H9 (cell line): ENCODE results near the gene MGP. TPM values are rescaled to one million over a fixed set of nuclear protein-coding genes. Genes with fewer than 3 reads are reported as not detected.

ENCODE experiments used
- DNase-seq: peaks from one replicate; pipeline ENCODE4 v3.0.0-alpha.2; 2017
- H2AFZ ChIP-seq: one replicate; pipeline ENCODE4 v1.6.1; 2013; ENCODE audit warnings: mild to moderate bottlenecking, low read length, control low read depth, moderate library complexity
- H2AK5ac ChIP-seq: 2 replicates; pipeline ENCODE4 v1.6.1; 2013; ENCODE audit warnings: low read length, control low read depth, mixed read lengths; ENCODE audit not compliant: insufficient read length
- H2BK120ac ChIP-seq: one replicate; pipeline ENCODE4 v1.6.1; 2013; ENCODE audit warnings: low read depth, mild to moderate bottlenecking, low read length, control low read depth, inconsistent platforms; ENCODE audit not compliant: poor library complexity, severe bottlenecking
- H2BK12ac ChIP-seq: 2 replicates; pipeline ENCODE4 v1.6.1; 2013; ENCODE audit warnings: low read length, control low read depth, mixed read lengths, low read depth; ENCODE audit not compliant: insufficient read length
- H2BK15ac ChIP-seq: 2 replicates; pipeline ENCODE4 v1.6.1; 2013; ENCODE audit warnings: low read depth, low read length, control low read depth
- H2BK20ac ChIP-seq: one replicate; pipeline ENCODE4 v1.6.1; 2013; ENCODE audit warnings: low read depth, mild to moderate bottlenecking, low read length, control low read depth, inconsistent platforms; ENCODE audit not compliant: poor library complexity, severe bottlenecking
- H2BK5ac ChIP-seq: 2 replicates; pipeline ENCODE4 v1.6.1; 2013; ENCODE audit warnings: low read length, control low read depth, mixed read lengths; ENCODE audit not compliant: insufficient read length
- H3K14ac ChIP-seq: 2 replicates; pipeline ENCODE4 v1.6.1; 2013; ENCODE audit warnings: low read length, control low read depth; ENCODE audit not compliant: insufficient read depth
- H3K18ac ChIP-seq: 2 replicates; pipeline ENCODE4 v1.6.1; 2013; ENCODE audit warnings: low read depth, mild to moderate bottlenecking, mixed read lengths, low read length, control low read depth; ENCODE audit not compliant: insufficient read length
- H3K23ac ChIP-seq: 2 replicates; pipeline ENCODE4 v1.6.1; 2013; ENCODE audit warnings: low read length, control low read depth, mixed read lengths, low read depth; ENCODE audit not compliant: insufficient read length
- H3K23me2 ChIP-seq: 2 replicates; pipeline ENCODE4 v1.6.1; 2013; ENCODE audit warnings: low read depth, mild to moderate bottlenecking, mixed read lengths, low read length, control low read depth; ENCODE audit not compliant: insufficient read length, poor library complexity, severe bottlenecking
- H3K27ac ChIP-seq: 2 replicates; pipeline ENCODE4 v1.5.1; 2013; ENCODE audit warnings: low read length, control low read depth, mixed read lengths, low read depth; ENCODE audit not compliant: insufficient read length
- H3K27me3 ChIP-seq: 2 replicates; pipeline ENCODE4 v1.6.1; 2013; ENCODE audit warnings: low read length, control low read depth, inconsistent platforms; ENCODE audit not compliant: insufficient read depth
- H3K4ac ChIP-seq: 2 replicates; pipeline ENCODE4 v1.6.1; 2013; ENCODE audit warnings: low read depth, mild to moderate bottlenecking, control low read depth, inconsistent platforms, low read length, moderate library complexity
- H3K4me1 ChIP-seq: 2 replicates; pipeline ENCODE4 v1.6.1; 2013; ENCODE audit warnings: low read length, control low read depth, inconsistent platforms; ENCODE audit not compliant: insufficient read depth
- H3K4me2 ChIP-seq: 2 replicates; pipeline ENCODE4 v1.6.1; 2013; ENCODE audit warnings: low read length, control low read depth, mixed read lengths; ENCODE audit not compliant: insufficient read length, insufficient read depth
- H3K56ac ChIP-seq: 2 replicates; pipeline ENCODE4 v1.6.1; 2013; ENCODE audit warnings: low read depth, mild to moderate bottlenecking, mixed read lengths, low read length, control low read depth; ENCODE audit not compliant: insufficient read length
- H3K79me1 ChIP-seq: 2 replicates; pipeline ENCODE4 v1.6.1; 2013; ENCODE audit warnings: low read depth, mild to moderate bottlenecking, moderate library complexity, low read length, control low read depth, inconsistent platforms; ENCODE audit not compliant: insufficient read depth, poor library complexity, severe bottlenecking
- H3K79me2 ChIP-seq: 2 replicates; pipeline ENCODE4 v1.6.1; 2013; ENCODE audit warnings: low read length, control low read depth, inconsistent platforms; ENCODE audit not compliant: insufficient read depth
- H3K9ac ChIP-seq: 2 replicates; pipeline ENCODE4 v1.6.1; 2013; ENCODE audit warnings: low read length, control low read depth, mixed read lengths; ENCODE audit not compliant: insufficient read length; ENCODE audit errors: extremely low read depth
- H3K9me3 ChIP-seq: one replicate; pipeline ENCODE4 v1.6.1; 2013; ENCODE audit warnings: low read depth, low read length, inconsistent platforms; ENCODE audit not compliant: control insufficient read depth
- H3T11ph ChIP-seq: one replicate; pipeline ENCODE4 v1.6.1; 2013; ENCODE audit warnings: mild to moderate bottlenecking, low read length, control low read depth, inconsistent platforms
- H4K20me1 ChIP-seq: one replicate; pipeline ENCODE4 v1.6.1; 2013; ENCODE audit not compliant: control insufficient read depth, insufficient read length, insufficient read depth
- H4K5ac ChIP-seq: 2 replicates; pipeline ENCODE4 v1.6.1; 2013; ENCODE audit warnings: low read depth, mild to moderate bottlenecking, mixed read lengths, low read length, control low read depth; ENCODE audit not compliant: insufficient read length
- H4K8ac ChIP-seq: replicated peaks from 2 replicates; pipeline ENCODE4 v1.6.1; 2013; ENCODE audit warnings: low read length, control low read depth, mixed read lengths, low read depth; ENCODE audit not compliant: insufficient read length
- H4K91ac ChIP-seq: 2 replicates; pipeline ENCODE4 v1.6.1; 2013; ENCODE audit warnings: low read depth, mild to moderate bottlenecking, moderate library complexity, mixed read lengths, low read length, control low read depth; ENCODE audit not compliant: insufficient read length
- H3K27ac Mint-ChIP-seq, 3 experiments: 2 replicates in 2 of 3; 3 replicates in 1 of 3; pipeline ENCODE4 v1.8.0; 2020 to 2021; ENCODE audit warnings: mixed read lengths in 3 of 3, mild to moderate bottlenecking in 1 of 3, moderate library complexity in 1 of 3
- H3K27me3 Mint-ChIP-seq: 2 replicates; pipeline ENCODE4 v1.8.0; 2021; ENCODE audit warnings: low read depth, mild to moderate bottlenecking, moderate library complexity, mixed read lengths
- H3K36me3 Mint-ChIP-seq, 3 experiments: 2 replicates in 2 of 3; 3 replicates in 1 of 3; pipeline ENCODE4 v1.8.0; 2020 to 2021; ENCODE audit warnings: low read depth in 3 of 3, mixed read lengths in 3 of 3; ENCODE audit not compliant: insufficient read depth in 1 of 3
- H3K4me1 Mint-ChIP-seq, 2 experiments: 2 replicates each; pipeline ENCODE4 v1.8.0; 2020; ENCODE audit warnings: mixed read lengths in 2 of 2
- H3K4me3 Mint-ChIP-seq, 2 experiments: 2 replicates in 1 of 2; 3 replicates in 1 of 2; pipeline ENCODE4 v1.8.0; 2020 to 2021; ENCODE audit warnings: mild to moderate bottlenecking in 2 of 2, mixed read lengths in 2 of 2, moderate library complexity in 1 of 2
- H3K9me3 Mint-ChIP-seq, 2 experiments: 2 replicates in 1 of 2; 3 replicates in 1 of 2; pipeline ENCODE4 v1.8.0; 2020; ENCODE audit warnings: mild to moderate bottlenecking in 2 of 2, mixed read lengths in 2 of 2, moderate library complexity in 1 of 2
- CTCF ChIP-seq: fragments of 200-600 bp; sonication (generic); conservative IDR thresholded peaks from 3 replicates; pipeline ENCODE4 v1.8.0; 2021; ENCODE audit warnings: antibody characterized with exemption, mild to moderate bottlenecking
- WGBS: extraction: QIAGEN DNeasy Blood & Tissue Kit; methylation state at CpG from one replicate; pipeline ENCODE4 v1.1.7; 2013; ENCODE audit warnings: missing lambda C conversion rate, low lambda C conversion rate, mixed read lengths; ENCODE audit not compliant: insufficient read length; ENCODE audit errors: extremely low coverage; 5-methylcytosine and 5-hydroxymethylcytosine counted together
- total RNA-seq: library from RNA; stranded (reverse); gene quantifications from 2 replicates; pipeline ENCODE4 v1.2.1, GENCODE V29; 2021

The MGP gene
- total RNA-seq, 1 experiment from 2014 or later = not detected

GRCh38 chr12:14883686-14884085, 2.0 kb downstream of the MGP start:
- H3K4me2 ChIP-seq = no peak overlapping the region

More at GRCh38 chr12:14883686-14884085, 2.0 kb downstream of the MGP start:
- H2AK5ac ChIP-seq = no peak overlapping the region
- H3K14ac ChIP-seq = no peak overlapping the region
- H3K9ac ChIP-seq = no peak overlapping the region
- H3K4me1 ChIP-seq = no peaks in the 10 kb centered on the region
- H2BK120ac ChIP-seq = no peak overlapping the region
- no peak overlapping the region for H2BK20ac ChIP-seq
- no peaks in the 10 kb centered on the region for H3K79me2 ChIP-seq
- H3K79me1 ChIP-seq = no peaks in the 10 kb centered on the region
- no peak overlapping the region for H3K27ac ChIP-seq
- no peak for DNase-seq
- H4K5ac ChIP-seq = no peak overlapping the region
- Mint-ChIP-seq H3K36me3 (no peaks in the 10 kb centered on the region), H3K27me3 (no peaks in the 10 kb centered on the region; the same call in 1 of the 2 replicates), H3K4me3 (no peak overlapping the region), H3K27ac (no peak overlapping the region), H3K4me1 (peaks cover 3 to 4% of the 10 kb centered on the region in 2 experiments; a peak in 2 of 4 replicates), H3K9me3 (no peaks in the 10 kb centered on the region)
- no peaks in the 10 kb centered on the region for H3K23me2 ChIP-seq
- no peak overlapping the region for H3K4ac ChIP-seq
- no peak overlapping the region for H2BK5ac ChIP-seq
- no peak overlapping the region for H2BK15ac ChIP-seq
- no CpG with 5 or more reads among the region's 10 CpGs for WGBS
- no peak overlapping the region for H2BK12ac ChIP-seq
- H3K27me3 ChIP-seq = no peaks in the 10 kb centered on the region
- H4K8ac ChIP-seq = no peak overlapping the region
- no peak for TF ChIP-seq CTCF
- H3T11ph ChIP-seq = no peak overlapping the region
- H3K18ac ChIP-seq = no peak overlapping the region
- no peak overlapping the region for H2AFZ ChIP-seq
- H3K56ac ChIP-seq = no peak overlapping the region
- H4K20me1 ChIP-seq = no peaks in the 10 kb centered on the region
- no peak overlapping the region for H4K91ac ChIP-seq
- H3K9me3 ChIP-seq = no peaks in the 10 kb centered on the region
- no peak overlapping the region for H3K23ac ChIP-seq
